Activated CD4-positive, alpha-beta T cell treated with anti-CD3 and anti-CD28 coated beads for 4 hours (primary cell): ENCODE data around the gene HPF1.
A peak's percentile ranks its signal among the peaks of the same experiment; 100 is the strongest.

Source experiments
- DNase-seq, 2 donors: peaks; one replicate each; pipeline ENCODE4 v3.0.0-alpha.2; 2020

The HPF1 gene

GRCh38 chr4:169730564-169730963 lies 27.2 kb downstream of the HPF1 start:
- DNase-seq = no peak

- DNase-seq = no peak
Observed at GRCh38 chr4:169727616-169728015, 30.1 kb downstream of the HPF1 start.

GRCh38 chr4:169724260-169724659 lies 33.5 kb downstream of the HPF1 start:
- no peak for DNase-seq

GRCh38 chr4:169723207-169723965 lies 34.4 kb downstream of the HPF1 start:
- DNase-seq = peak in 1 of 2 donors; percentile 15

GRCh38 chr4:169720529-169720928 lies 37.2 kb downstream of the HPF1 start:
- DNase-seq = no peak

GRCh38 chr4:169716677-169717076 lies 41.1 kb downstream of the HPF1 start:
- no peak for DNase-seq

- DNase-seq = no peak
Observed at GRCh38 chr4:169715826-169716225, 41.9 kb downstream of the HPF1 start.

- no peak for DNase-seq
Observed at GRCh38 chr4:169707958-169708643, 49.6 kb downstream of the HPF1 start.

- no peak for DNase-seq
Observed at GRCh38 chr4:169698331-169698730, 59.4 kb downstream of the HPF1 start.

GRCh38 chr4:169690787-169691186 lies 67.0 kb downstream of the HPF1 start:
- DNase-seq = no peak

GRCh38 chr4:169689681-169690080 lies 68.1 kb downstream of the HPF1 start:
- DNase-seq = no peak

- no peak for DNase-seq
Observed at GRCh38 chr4:169682372-169683047, 75.2 kb downstream of the HPF1 start.
